ENCODE data around the gene SDHB. TPM values are rescaled to one million over a fixed set of nuclear protein-coding genes. Genes with fewer than 3 reads are reported as not detected.
A peak's percentile ranks its signal among the peaks of the same experiment; 100 is the strongest.

Gene SDHB
- total and polyA plus RNA-seq, 9 of the 15 experiments (the other 6 are each of a cell fraction or from before 2014, with no cell fraction given) = 207 to 554 (median 365) TPM

- TF ChIP-seq LEF1 (IDR thresholded peaks at IDR 0.05) (no peak), CTCF (IDR thresholded peaks at IDR 0.05 in 2 of 3, conservative IDR thresholded peaks at IDR 0.05 in 1 of 3; ENCODE audit: insufficient read depth in 2 of 3, low read depth in 1 of 3, low read length in 3 of 3) (peak; percentile 53 to 78 (median 74)), BRD4 (IDR thresholded peaks at IDR 0.05) (no peak), LCOR (CRISPR knock-in tag; IDR thresholded peaks at IDR 0.05) (no peak)
These were observed 66.9 kb downstream of the SDHB start (continued) for GRCh38 chr1:16986962-16987361.

GRCh38 chr1:16986560-16986959 is 67.3 kb downstream of the SDHB start:
- no TSS peak for BruUV-seq (replicated peaks)
- FAIRE-seq (no peak), ATAC-seq (no peak), DNase-seq (ENCODE audit: extremely low read depth in 1 of 4, low spot score in 3 of 4) (no peak)
- WGBS (ENCODE audit: insufficient coverage, low coverage, missing lambda C conversion rate) = 83% methylated on average over 20 of the region's 23 CpGs
- peaks cover under 1% of the 10 kb centered on the region for H4K20me1 ChIP-seq (replicated peaks; ENCODE audit: control insufficient read depth, insufficient read depth, low read length)
- H2AFZ ChIP-seq (ENCODE audit: low read depth, low read length) = no peak overlapping the region
- in situ Hi-C loops (cut with MboI) (no loop called here), intact Hi-C loops (cut with micrococcal nuclease) (no loop called here)
- POLR2A ChIA-PET = interaction anchor here (2.3 kb wide), 1 partner anchor 11 kb away, joined by 8 read pairs; no protein-coding TSS in a partner anchor
- peaks cover 4% of the 10 kb centered on the region for H3K9me1 ChIP-seq (ENCODE audit: control insufficient read depth, insufficient read depth, low read length)
- H3K36me3 ChIP-seq (ENCODE audit: control insufficient read depth, insufficient read depth, low read length) = peaks cover 13% of the 10 kb centered on the region; the same call in 1 of the 3 replicates
- peaks cover 0 to 16% of the 10 kb centered on the region in 2 experiments; a peak in 2 of 5 replicates for H3K4me1 ChIP-seq (replicated peaks in 1 of 2; ENCODE audit: control insufficient read depth in 2 of 2, insufficient read depth in 2 of 2, low read length in 2 of 2)
- TF ChIP-seq SMARCE1 (IDR thresholded peaks at IDR 0.05) (no peak), THRB (CRISPR knock-in tag; conservative IDR thresholded peaks at IDR 0.05) (no peak), CHAMP1 (IDR thresholded peaks at IDR 0.05) (no peak), HNRNPLL (IDR thresholded peaks at IDR 0.05; ENCODE audit: low read depth, low read length, poor library complexity, severe bottlenecking) (no peak), YY1 (IDR thresholded peaks at IDR 0.05; ENCODE audit: borderline replicate concordance in 1 of 3, control insufficient read depth in 1 of 3, extremely low read depth in 1 of 3, insufficient read depth in 3 of 3, insufficient read length in 1 of 3, insufficient replicate concordance in 2 of 3, low read depth in 1 of 3, low read length in 2 of 3) (no peak), ZBTB34 (CRISPR knock-in tag; IDR thresholded peaks at IDR 0.05) (no peak), TEAD4 (IDR thresholded peaks at IDR 0.05; ENCODE audit: low read length) (no peak), TEAD4 (CRISPR knock-in tag; IDR thresholded peaks at IDR 0.05; ENCODE audit: borderline replicate concordance) (no peak), ZNF212 (CRISPR knock-in tag; IDR thresholded peaks at IDR 0.05) (no peak)
- H3K9me3 ChIP-seq (replicated peaks; ENCODE audit: control insufficient read depth, insufficient read depth, low read depth, low read length) = no peaks in the 10 kb centered on the region
- H3K4me2 ChIP-seq (ENCODE audit: insufficient read depth, low read length) = no peak overlapping the region
- no peaks in the 10 kb centered on the region for H3K79me2 ChIP-seq (ENCODE audit: control insufficient read depth, insufficient read depth, low read length)
- CTCF ChIA-PET (ENCODE audit: low intra/inter-chr PET ratio) = no interaction called here
- H3K4me3 ChIP-seq = no peak overlapping the region
- no peak overlapping the region for H3K9ac ChIP-seq (ENCODE audit: insufficient read depth in 1 of 2, low read depth in 2 of 2, low read length in 2 of 2)
- H3K27me3 ChIP-seq (ENCODE audit: control insufficient read depth in 2 of 2, insufficient read depth in 2 of 2, low read length in 2 of 2) = peaks cover under 1% of the 10 kb centered on the region in 2 experiments; a peak in 2 of 5 replicates
- no peak overlapping the region for H3K27ac ChIP-seq (ENCODE audit: extremely low read depth, low read depth, low read length)
